Right ventricle myocardium inferior (tissue), 1 donor: ENCODE data around the gene CHST8. TPM values are rescaled to one million over a fixed set of nuclear protein-coding genes. Genes with fewer than 3 reads are reported as not detected.

Source experiments
- ATAC-seq: fragments of 200-7000 bp; cut with Tn5 transposase; one replicate; pipeline ENCODE4 v1.9.1; 2020; ENCODE audit warnings: mild to moderate bottlenecking, moderate library complexity
- DNase-seq: peaks from one replicate; pipeline ENCODE4 v3.0.0; 2021; ENCODE audit errors: missing footprints
- intact Hi-C: fragments of 100-400 bp; cut with DNase I; formaldehyde crosslinking; loops from one replicate; pipeline ENCODE4 v1.11.0; 2022
- total RNA-seq: library from RNA; stranded (reverse); fragmentation: NEBNext Ultra II Directional; extraction: Animal tissue kit (Norgen Biotek cat#: 25700); gene quantifications from one replicate; pipeline ENCODE4 v1.2.1, GENCODE V29; 2021
- donor health status: DM: no; HTN: yes; CAD: no; lungs with severe emphysema.

The CHST8 gene
- total RNA-seq, 1 donor from 2014 or later, result 0.27 TPM

DNA sequence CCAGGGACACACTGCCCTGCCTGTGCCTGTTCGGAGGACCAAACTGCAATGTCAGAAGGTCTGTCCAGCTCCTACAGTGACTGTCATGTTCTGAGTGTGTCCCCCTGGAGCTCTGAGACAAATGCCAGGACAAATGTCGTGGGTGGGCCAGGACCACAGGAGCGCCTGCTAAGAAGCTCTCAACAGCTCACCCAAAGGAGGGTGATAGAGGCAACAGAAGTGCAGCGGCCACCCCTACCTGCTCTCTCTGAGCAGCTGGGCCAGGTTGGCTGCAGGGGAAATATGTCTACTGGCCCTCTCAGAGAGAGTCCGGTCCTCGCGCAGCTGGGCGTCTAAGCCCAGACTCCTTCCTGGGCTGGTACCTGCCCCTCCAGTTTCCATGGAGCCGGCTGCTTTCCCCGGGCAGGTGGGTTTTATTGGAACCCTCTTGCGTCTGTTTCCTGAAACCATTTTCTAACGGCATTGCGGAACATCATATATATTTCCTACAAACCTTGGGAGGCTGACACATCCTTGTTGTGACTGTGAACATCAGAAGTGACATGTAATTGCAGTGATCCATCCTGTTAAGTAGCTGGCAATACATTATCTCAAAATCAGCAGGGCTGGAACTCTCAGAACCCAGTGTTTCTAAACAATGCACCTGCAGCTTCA, 78.1 kb downstream of the CHST8 start:
- DNase-seq (peak; percentile 25), ATAC-seq (no peak)
- intact Hi-C loops, result no loop called here

DNA sequence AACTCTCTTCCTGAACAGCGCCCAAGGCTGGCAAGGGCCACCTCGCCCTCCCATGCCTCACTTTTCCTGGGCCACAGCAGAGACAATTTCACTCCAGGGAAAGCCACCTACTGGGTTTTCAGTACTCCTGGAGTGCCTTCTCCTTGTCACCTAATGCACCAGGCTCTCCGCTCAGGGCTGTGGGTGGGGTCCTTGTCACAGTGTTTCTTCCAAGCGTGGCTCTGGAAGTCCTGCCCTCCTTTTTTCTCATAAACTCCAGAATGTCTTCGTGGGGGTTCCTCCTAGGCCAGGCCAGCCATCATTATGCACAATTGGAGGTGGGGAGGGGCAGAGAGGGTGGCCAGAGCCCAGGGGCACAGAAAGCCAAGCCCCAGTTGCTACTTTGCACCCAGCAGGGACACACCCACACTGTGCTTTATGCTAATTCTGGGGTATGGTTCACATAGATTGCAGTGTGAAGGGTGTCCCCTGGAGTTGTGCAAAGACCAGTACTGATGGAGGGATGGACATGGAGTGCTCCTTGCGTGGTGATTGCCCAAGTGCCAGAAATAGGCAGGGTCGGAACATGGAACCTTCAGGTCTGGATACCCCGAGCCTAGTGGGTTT, 78.8 kb downstream of the CHST8 start:
- DNase-seq (peak; percentile 64), ATAC-seq (no peak)
- intact Hi-C loops, result no loop called here

DNA sequence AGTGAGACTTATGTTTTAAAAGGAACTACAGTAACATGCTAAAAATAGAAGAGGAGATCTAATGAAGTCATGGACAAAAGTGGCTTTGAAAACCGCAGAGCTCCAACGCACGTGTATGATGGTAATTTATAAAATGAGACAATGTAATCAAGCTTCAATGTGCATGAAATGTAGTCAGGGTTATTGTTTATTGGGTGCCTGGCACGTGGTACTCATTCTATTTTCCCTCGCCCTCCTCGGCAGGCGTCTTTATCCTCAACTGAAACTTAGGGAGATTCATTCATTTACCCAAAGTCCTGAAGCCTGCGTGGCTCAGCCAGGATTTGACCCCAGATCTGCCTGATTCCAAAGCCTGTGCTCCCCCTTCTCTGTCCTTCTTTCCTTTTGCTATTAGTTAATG, 79.8 kb downstream of the CHST8 start:
- DNase-seq, result no peak
- intact Hi-C loops, result no loop called here

GRCh38 chr19:33702606-33703437, 81.1 kb downstream of the CHST8 start:
- intact Hi-C loops, result no loop called here
- ATAC-seq (no peak), DNase-seq (peak; percentile 28)

More for the DNA sequence above, 79.8 kb downstream of the CHST8 start:
- ATAC-seq, result no peak

DNA sequence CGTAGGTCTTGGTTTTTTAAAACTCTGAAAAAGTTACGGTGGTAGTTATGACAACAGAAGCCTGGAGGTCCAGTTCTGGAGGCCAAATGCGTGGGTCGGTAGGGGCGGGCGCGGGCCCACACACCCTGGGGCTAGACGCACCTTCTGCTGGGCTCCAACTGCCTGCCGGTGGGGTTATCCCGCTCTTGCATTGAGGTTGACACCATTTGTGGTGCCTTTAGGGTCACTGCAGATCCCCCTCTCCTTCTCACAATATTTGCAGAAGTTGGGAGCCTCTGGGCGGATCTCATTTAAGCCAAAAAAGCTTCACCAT, 81.6 kb downstream of the CHST8 start:
- ATAC-seq, result no peak
- intact Hi-C loops, result no loop called here
- DNase-seq, result peak; percentile 45

DNA sequence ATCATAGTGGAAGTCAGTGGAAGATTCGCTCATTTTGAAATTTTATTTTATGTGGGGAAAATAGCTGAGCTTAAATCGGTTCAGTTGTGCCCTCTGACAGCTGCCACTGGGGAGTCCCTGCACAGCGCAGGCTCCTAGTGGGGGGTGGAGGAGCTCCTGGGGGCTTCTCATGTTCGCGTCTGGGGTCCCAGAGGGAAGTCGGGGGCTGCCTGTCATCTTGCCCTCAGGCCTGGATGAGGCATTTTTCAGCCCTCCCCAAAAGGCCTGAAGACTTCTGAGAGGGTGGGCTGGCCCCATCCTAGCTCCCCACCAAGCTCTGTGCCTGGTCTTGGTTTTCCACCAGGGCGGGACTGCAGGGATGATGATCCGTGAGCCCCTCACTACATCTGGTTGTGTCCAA, 82.1 kb downstream of the CHST8 start:
- ATAC-seq (no peak), DNase-seq (no peak)
- intact Hi-C loops, result no loop called here

GRCh38 chr19:33704271-33704670, 82.5 kb downstream of the CHST8 start:
- peak; percentile 25 for DNase-seq
- intact Hi-C loops, result no loop called here
- no peak for ATAC-seq

GRCh38 chr19:33705090-33705847, 83.5 kb downstream of the CHST8 start:
- no peak for ATAC-seq
- DNase-seq, result peak; percentile 43
- intact Hi-C loops, result no loop called here

DNA sequence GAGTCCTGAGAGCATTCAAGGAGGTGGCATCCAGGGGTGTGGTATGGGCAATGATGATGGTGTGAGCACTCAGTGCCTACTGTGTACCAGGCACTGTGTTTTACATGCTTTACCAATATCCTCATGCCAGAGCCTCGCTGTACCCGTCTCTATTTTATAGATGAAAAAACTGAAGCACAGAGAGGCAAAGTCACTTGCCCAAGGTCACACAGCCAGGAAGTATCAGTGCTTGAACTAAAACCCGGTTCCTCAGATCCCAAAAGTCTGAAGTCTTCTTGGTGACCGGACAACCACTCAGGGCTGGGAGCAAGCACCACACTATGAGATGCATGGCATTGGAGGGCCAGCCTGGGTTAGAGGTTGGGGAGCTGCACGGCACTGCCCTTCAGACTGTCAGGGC, 84.1 kb downstream of the CHST8 start:
- no peak for ATAC-seq
- no peak for DNase-seq
- intact Hi-C loops, result no loop called here

GRCh38 chr19:33706631-33707030, 84.9 kb downstream of the CHST8 start:
- no peak for ATAC-seq
- intact Hi-C loops, result no loop called here
- DNase-seq, result no peak

GRCh38 chr19:33712268-33712667, 90.5 kb downstream of the CHST8 start:
- no peak for DNase-seq

GRCh38 chr19:33713194-33713593, 91.4 kb downstream of the CHST8 start:
- no peak for ATAC-seq
- intact Hi-C loops, result no loop called here
- no peak for DNase-seq

More at GRCh38 chr19:33712268-33712667, 90.5 kb downstream of the CHST8 start:
- no peak for ATAC-seq
- intact Hi-C loops, result no loop called here

DNA sequence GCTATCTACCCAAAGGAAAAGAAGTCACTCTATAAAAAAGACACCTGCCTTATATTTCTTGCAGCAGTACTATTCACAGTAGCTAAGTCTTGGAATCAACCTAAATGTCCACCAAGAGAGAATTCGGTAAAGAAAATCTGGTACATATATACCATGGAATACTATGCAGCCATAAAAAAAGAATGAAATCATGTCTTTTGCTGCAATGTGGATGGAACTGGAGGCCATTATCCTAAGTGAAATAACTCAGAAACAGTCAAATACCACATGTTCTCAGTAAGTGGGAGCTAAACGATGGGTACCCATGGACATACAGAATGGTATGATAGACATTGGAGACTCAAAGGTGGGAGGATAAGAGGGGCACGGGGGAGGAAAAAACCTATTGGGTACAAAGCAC, 92.4 kb downstream of the CHST8 start:
- intact Hi-C loops, result no loop called here
- no peak for DNase-seq
- ATAC-seq, result no peak

DNA sequence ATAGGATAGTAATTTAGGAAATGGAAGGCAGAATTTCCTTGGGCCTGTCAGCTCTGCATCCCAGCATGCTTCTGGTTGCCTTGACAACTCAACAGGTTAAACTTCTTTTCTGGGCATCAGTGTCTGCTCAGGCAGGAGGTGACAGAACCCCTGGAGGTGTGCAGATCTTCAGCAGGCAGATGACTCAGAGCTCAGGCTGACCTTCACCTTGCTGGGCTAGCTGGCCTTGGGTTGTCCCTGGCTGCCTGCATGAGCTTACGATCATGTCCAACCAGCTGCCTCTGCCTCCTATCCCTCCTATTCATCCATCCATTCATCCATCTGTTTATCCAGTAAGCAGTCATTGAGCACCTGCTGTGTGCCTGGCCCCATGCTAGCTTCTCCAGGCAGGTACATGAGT, 93.7 kb downstream of the CHST8 start:
- no peak for DNase-seq
- no peak for ATAC-seq
- intact Hi-C loops, result no loop called here

- DNase-seq (no peak), ATAC-seq (no peak)
- intact Hi-C loops, result no loop called here
These were observed 96.1 kb downstream of the CHST8 start for GRCh38 chr19:33717878-33718277.

- ATAC-seq (no peak), DNase-seq (no peak)
- intact Hi-C loops, result no loop called here
These were observed 97.0 kb downstream of the CHST8 start for GRCh38 chr19:33718651-33719254.

- intact Hi-C loops, result no loop called here
- ATAC-seq (peak; percentile 33), DNase-seq (no peak)
These were observed 97.8 kb downstream of the CHST8 start for GRCh38 chr19:33719366-33720154.

GRCh38 chr19:33720155-33720493, 98.4 kb downstream of the CHST8 start:
- ATAC-seq (no peak), DNase-seq (no peak)
- intact Hi-C loops, result no loop called here
